ENCODE measurements around the gene KANK4. TPM values are rescaled to one million over a fixed set of nuclear protein-coding genes. Genes with fewer than 3 reads are reported as not detected.

Gene KANK4
- total RNA-seq, 2 donors from 2014 or later, result 0.46 to 0.70 TPM

DNA sequence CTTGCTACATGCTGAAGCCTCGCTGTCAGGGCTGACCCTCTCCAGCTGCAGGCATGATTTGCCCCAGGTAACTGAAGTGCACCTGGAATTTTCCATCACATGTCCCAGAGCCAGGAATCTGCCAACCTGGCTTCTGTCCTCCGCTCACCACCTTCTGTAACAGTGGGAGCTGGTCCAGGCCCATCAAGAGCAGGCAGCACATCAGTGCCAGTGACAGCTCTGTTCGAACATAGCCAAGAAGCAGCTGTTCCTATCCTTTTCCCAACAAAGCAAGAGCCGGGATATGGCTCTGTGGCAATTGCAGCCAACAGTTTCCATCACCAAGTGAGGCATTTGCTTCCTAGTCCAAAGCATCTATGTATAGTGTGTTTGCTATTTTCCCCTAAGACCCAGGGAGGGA lies 42.2 kb upstream of the KANK4 start:
- H3K4me1 ChIP-seq (ENCODE audit: control insufficient read depth, insufficient read depth, low read length), result no peaks in the 10 kb centered on the region
- Mint-ChIP-seq H3K4me1 (no peaks in the 10 kb centered on the region), H3K4me3 (no peak overlapping the region), H3K9me3 (no peaks in the 10 kb centered on the region), H3K27ac (no peak overlapping the region), H3K27me3 (ENCODE audit: insufficient read depth) (no peaks in the 10 kb centered on the region), H3K36me3 (ENCODE audit: low read depth) (peaks cover 1% of the 10 kb centered on the region)
- no peaks in the 10 kb centered on the region for H3K36me3 ChIP-seq (ENCODE audit: control insufficient read depth, insufficient read depth, low read length)
- TF ChIP-seq, protein P1, sequence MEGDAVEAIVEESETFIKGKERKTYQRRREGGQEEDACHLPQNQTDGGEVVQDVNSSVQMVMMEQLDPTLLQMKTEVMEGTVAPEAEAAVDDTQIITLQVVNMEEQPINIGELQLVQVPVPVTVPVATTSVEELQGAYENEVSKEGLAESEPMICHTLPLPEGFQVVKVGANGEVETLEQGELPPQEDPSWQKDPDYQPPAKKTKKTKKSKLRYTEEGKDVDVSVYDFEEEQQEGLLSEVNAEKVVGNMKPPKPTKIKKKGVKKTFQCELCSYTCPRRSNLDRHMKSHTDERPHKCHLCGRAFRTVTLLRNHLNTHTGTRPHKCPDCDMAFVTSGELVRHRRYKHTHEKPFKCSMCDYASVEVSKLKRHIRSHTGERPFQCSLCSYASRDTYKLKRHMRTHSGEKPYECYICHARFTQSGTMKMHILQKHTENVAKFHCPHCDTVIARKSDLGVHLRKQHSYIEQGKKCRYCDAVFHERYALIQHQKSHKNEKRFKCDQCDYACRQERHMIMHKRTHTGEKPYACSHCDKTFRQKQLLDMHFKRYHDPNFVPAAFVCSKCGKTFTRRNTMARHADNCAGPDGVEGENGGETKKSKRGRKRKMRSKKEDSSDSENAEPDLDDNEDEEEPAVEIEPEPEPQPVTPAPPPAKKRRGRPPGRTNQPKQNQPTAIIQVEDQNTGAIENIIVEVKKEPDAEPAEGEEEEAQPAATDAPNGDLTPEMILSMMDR (conservative IDR thresholded peaks at IDR 0.05), result no peak
- 93 to 97% methylated on average over 4 of the region's 4 CpGs for WGBS, 2 experiments (ENCODE audit: insufficient coverage in 1 of 2, insufficient read length in 1 of 2)
- no peak for DNase-seq
- no peaks in the 10 kb centered on the region for H3K9me3 ChIP-seq (ENCODE audit: control insufficient read depth, low read length)
- no peak overlapping the region for H3K27ac ChIP-seq (ENCODE audit: low read depth, low read length)
- no peak overlapping the region for H3K4me3 ChIP-seq (ENCODE audit: low read length)
- no peak overlapping the region for H3K9ac ChIP-seq (ENCODE audit: extremely low read depth, low read length, poor library complexity, severe bottlenecking)
- no peaks in the 10 kb centered on the region for H3K27me3 ChIP-seq (ENCODE audit: control insufficient read depth, insufficient read depth, low read length, poor library complexity, severe bottlenecking)

GRCh38 chr1:62358665-62359373 lies 39.6 kb upstream of the KANK4 start:
- H3K27ac Mint-ChIP-seq, result no peak overlapping the region
- Histone ChIP-seq H3K9ac (ENCODE audit: extremely low read depth, low read length, poor library complexity, severe bottlenecking) (no peak overlapping the region), H3K27ac (ENCODE audit: low read depth, low read length) (no peak overlapping the region), H3K27me3 (ENCODE audit: control insufficient read depth, insufficient read depth, low read length, poor library complexity, severe bottlenecking) (peaks cover 2% of the 10 kb centered on the region), H3K4me1 (ENCODE audit: control insufficient read depth, insufficient read depth, low read length) (no peaks in the 10 kb centered on the region), H3K36me3 (ENCODE audit: control insufficient read depth, insufficient read depth, low read length) (no peaks in the 10 kb centered on the region), H3K4me3 (ENCODE audit: low read length) (no peak overlapping the region), H3K9me3 (ENCODE audit: control insufficient read depth, low read length) (no peaks in the 10 kb centered on the region)
- no peaks in the 10 kb centered on the region for H3K36me3 Mint-ChIP-seq (ENCODE audit: low read depth)
- H3K4me3 Mint-ChIP-seq, result no peak overlapping the region
- no peaks in the 10 kb centered on the region for H3K4me1 Mint-ChIP-seq
- no peaks in the 10 kb centered on the region for H3K27me3 Mint-ChIP-seq (ENCODE audit: insufficient read depth)
- TF ChIP-seq, protein P1 (conservative IDR thresholded peaks at IDR 0.05), result no peak
- WGBS, 2 experiments (ENCODE audit: insufficient coverage in 1 of 2, insufficient read length in 1 of 2), result 91 to 98% methylated on average over 7 to 11 of the region's 11 CpGs
- DNase-seq, result no peak
- H3K9me3 Mint-ChIP-seq, result no peaks in the 10 kb centered on the region

- H3K9me3 Mint-ChIP-seq, result no peaks in the 10 kb centered on the region
- no peaks in the 10 kb centered on the region for H3K4me1 Mint-ChIP-seq
- H3K27me3 Mint-ChIP-seq (ENCODE audit: insufficient read depth), result no peaks in the 10 kb centered on the region
- no peak overlapping the region for H3K27ac Mint-ChIP-seq
- 93 to 100% methylated on average over 1 to 6 of the region's 6 CpGs for WGBS, 2 experiments (ENCODE audit: insufficient coverage in 1 of 2, insufficient read length in 1 of 2)
- Histone ChIP-seq H3K9me3 (ENCODE audit: control insufficient read depth, low read length) (no peaks in the 10 kb centered on the region), H3K27me3 (ENCODE audit: control insufficient read depth, insufficient read depth, low read length, poor library complexity, severe bottlenecking) (peaks cover 4% of the 10 kb centered on the region), H3K9ac (ENCODE audit: extremely low read depth, low read length, poor library complexity, severe bottlenecking) (no peak overlapping the region), H3K4me3 (ENCODE audit: low read length) (no peak overlapping the region), H3K4me1 (ENCODE audit: control insufficient read depth, insufficient read depth, low read length) (no peaks in the 10 kb centered on the region), H3K27ac (ENCODE audit: low read depth, low read length) (no peak overlapping the region), H3K36me3 (ENCODE audit: control insufficient read depth, insufficient read depth, low read length) (no peaks in the 10 kb centered on the region)
- no peak overlapping the region for H3K4me3 Mint-ChIP-seq
- DNase-seq, result no peak
- TF ChIP-seq, protein P1 (conservative IDR thresholded peaks at IDR 0.05), result no peak
- H3K36me3 Mint-ChIP-seq (ENCODE audit: low read depth), result no peaks in the 10 kb centered on the region
Measured at GRCh38 chr1:62357916-62358315, 38.7 kb upstream of the KANK4 start.

All from endodermal cell (in vitro differentiated cells).